ACC112 (cell line): ENCODE results near the gene DOCK4.

Source experiments
- H2AFZ ChIP-seq: fragments of 200-600 bp; sonication (generic); one replicate; pipeline ENCODE4 v1.6.0; 2017; ENCODE audit warnings: antibody characterized with exemption, low read length; ENCODE audit not compliant: unreplicated experiment
- H3K27ac ChIP-seq: fragments of 200-600 bp; sonication (generic); 2 replicates; pipeline ENCODE4 v1.5.1; 2014; ENCODE audit warnings: low read depth, mild to moderate bottlenecking, antibody characterized with exemption, low read length, moderate library complexity
- H3K27me3 ChIP-seq: fragments of 200-600 bp; sonication (generic); 2 replicates; pipeline ENCODE4 v1.6.1; 2014; ENCODE audit warnings: mild to moderate bottlenecking, antibody characterized with exemption, low read length, moderate library complexity, mixed read lengths; ENCODE audit not compliant: insufficient read depth
- H3K36me3 ChIP-seq: fragments of 200-600 bp; sonication (generic); 2 replicates; pipeline ENCODE4 v1.6.1; 2016; ENCODE audit warnings: mild to moderate bottlenecking, antibody characterized with exemption, low read length, moderate library complexity, mixed read lengths; ENCODE audit not compliant: insufficient read depth
- H3K4me1 ChIP-seq: fragments of 200-600 bp; sonication (generic); one replicate; pipeline ENCODE4 v1.6.1; 2016; ENCODE audit warnings: low read length, mixed read lengths; ENCODE audit not compliant: insufficient read depth, unreplicated experiment, control insufficient read depth
- H3K4me3 ChIP-seq: fragments of 200-600 bp; sonication (generic); 2 replicates; pipeline ENCODE4 v1.5.1; 2014; ENCODE audit warnings: mild to moderate bottlenecking, low read depth, low read length
- H3K79me2 ChIP-seq: fragments of 200-600 bp; sonication (generic); one replicate; pipeline ENCODE4 v1.6.0; 2016; ENCODE audit warnings: low read length; ENCODE audit not compliant: control insufficient read depth, unreplicated experiment, insufficient read depth

Gene DOCK4

DNA sequence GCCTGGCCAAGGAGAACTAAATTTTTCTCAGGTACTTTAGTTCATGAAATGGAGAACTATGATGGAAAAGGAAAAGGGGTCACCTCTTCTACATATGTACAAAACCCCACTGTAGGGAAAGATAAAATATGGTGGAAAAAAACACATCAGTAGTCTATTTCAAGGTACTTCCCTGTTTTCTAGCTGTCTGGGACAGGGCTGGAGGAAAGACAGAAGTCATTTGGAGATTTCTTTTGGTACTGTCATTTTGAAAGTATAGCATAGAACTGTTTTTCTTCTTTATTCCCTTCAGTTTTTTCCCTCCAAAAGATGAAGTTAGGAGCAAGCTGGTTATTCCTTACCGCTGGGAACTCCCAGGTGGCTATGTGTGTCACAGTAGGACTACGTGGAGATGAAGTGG, 196.1 kb downstream of the DOCK4 start:
- Histone ChIP-seq H3K4me1 (peaks cover 3% of the 10 kb centered on the region), H3K27ac (no peak overlapping the region)

DNA sequence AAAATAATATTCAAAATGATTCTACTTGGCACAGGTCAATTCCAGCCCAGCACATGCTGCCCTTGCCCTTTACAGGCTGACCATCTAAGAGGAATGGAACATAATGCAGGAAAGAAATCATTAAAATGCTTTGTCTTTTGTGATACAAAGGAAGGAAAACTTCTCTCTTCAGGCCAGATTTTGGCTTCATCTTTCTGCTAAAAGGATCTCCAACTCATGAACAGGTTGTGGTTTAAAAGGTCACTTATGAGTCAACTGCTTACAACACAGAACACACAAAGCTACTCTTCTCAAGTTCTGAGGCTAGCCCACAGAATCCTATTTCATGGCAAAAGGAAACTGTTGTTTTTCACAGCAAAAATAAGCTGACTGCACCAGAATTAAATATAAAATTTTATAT, 197.1 kb downstream of the DOCK4 start:
- H2AFZ ChIP-seq = no peak overlapping the region
- no peaks in the 10 kb centered on the region for H3K27me3 ChIP-seq
- no peaks in the 10 kb centered on the region for H3K36me3 ChIP-seq
- H3K4me1 ChIP-seq = peaks cover 3% of the 10 kb centered on the region
- H3K79me2 ChIP-seq = no peaks in the 10 kb centered on the region
- H3K4me3 ChIP-seq = no peak overlapping the region
- no peak overlapping the region for H3K27ac ChIP-seq

More for the DNA sequence above, 196.1 kb downstream of the DOCK4 start:
- Histone ChIP-seq H3K36me3 (no peaks in the 10 kb centered on the region), H2AFZ (no peak overlapping the region), H3K4me3 (no peak overlapping the region), H3K27me3 (no peaks in the 10 kb centered on the region), H3K79me2 (no peaks in the 10 kb centered on the region)

DNA sequence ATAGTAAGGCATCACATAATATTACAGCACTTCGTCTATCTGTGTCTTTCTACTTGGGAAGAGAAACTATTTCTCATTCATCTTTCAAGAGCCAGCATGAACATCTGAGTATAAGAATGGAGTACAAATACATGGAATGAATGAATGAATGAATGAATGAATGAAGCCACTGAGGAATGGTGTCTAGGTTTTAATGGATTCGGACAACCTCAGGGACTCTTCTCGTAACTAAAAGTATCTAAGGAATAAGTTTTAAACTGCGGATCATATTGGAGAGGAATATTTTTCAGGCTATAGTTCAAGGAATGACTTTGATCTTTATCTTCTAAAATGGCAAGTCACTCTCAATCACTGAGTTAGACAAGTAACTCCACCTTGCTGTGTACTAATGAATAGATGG, 199.0 kb downstream of the DOCK4 start:
- H3K27ac ChIP-seq = no peak overlapping the region
- H3K36me3 ChIP-seq = no peaks in the 10 kb centered on the region
- no peak overlapping the region for H3K4me3 ChIP-seq
- no peaks in the 10 kb centered on the region for H3K79me2 ChIP-seq
- no peak overlapping the region for H2AFZ ChIP-seq
- H3K27me3 ChIP-seq = no peaks in the 10 kb centered on the region
- peaks cover 3% of the 10 kb centered on the region for H3K4me1 ChIP-seq

DNA sequence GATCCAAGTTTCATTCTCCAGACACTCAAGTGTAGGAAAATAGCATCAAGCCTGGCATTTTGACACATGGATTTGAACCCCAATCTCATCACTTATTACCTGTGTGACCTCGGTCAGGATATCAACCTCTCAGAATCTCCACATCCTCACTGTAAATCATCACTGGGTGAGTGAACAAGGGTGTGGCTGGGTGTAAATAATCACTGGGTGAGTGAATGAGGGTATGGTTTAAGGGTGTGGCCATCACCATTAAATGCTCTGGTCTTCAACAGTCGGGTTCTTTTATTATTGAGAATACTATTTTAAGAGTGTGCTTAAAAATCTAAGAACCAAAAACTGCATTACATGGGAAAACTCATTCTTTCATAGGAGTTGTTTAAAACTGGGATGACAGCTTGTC, 200.1 kb downstream of the DOCK4 start:
- H3K79me2 ChIP-seq = no peaks in the 10 kb centered on the region
- no peak overlapping the region for H2AFZ ChIP-seq
- peaks cover 9% of the 10 kb centered on the region for H3K4me1 ChIP-seq
- H3K27me3 ChIP-seq = no peaks in the 10 kb centered on the region
- H3K36me3 ChIP-seq = no peaks in the 10 kb centered on the region
- no peak overlapping the region for H3K4me3 ChIP-seq
- no peak overlapping the region for H3K27ac ChIP-seq

DNA sequence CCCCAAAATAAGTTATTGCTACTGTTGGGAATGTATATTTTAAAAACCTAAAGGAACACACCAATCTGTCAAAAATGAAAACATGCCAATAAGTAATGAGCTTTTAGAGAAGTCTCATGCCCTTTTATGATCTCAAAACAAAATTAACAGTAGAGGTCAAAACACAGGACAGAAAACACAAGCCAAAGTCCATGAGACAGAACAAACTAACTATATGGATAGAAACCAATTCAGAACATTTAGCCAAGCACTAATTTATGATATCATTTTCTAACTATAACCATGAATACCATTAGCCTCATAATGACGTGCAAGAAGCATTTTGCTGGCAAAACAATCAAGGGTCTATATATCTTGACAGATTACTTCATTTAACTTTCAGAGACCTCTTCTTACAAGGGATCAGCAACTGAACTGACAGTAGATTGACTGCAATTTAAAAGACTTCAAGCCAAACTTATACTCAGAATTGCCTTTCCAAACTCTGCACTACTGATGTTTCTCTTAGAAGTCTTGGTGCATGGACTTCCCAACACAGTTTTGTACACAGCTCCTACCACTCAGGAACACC, 200.9 kb downstream of the DOCK4 start:
- H3K4me3 ChIP-seq = no peak overlapping the region
- H3K79me2 ChIP-seq = no peaks in the 10 kb centered on the region
- peaks cover 15% of the 10 kb centered on the region for H3K4me1 ChIP-seq
- no peaks in the 10 kb centered on the region for H3K36me3 ChIP-seq
- H3K27ac ChIP-seq = no peak overlapping the region
- H3K27me3 ChIP-seq = no peaks in the 10 kb centered on the region
- H2AFZ ChIP-seq = no peak overlapping the region

DNA sequence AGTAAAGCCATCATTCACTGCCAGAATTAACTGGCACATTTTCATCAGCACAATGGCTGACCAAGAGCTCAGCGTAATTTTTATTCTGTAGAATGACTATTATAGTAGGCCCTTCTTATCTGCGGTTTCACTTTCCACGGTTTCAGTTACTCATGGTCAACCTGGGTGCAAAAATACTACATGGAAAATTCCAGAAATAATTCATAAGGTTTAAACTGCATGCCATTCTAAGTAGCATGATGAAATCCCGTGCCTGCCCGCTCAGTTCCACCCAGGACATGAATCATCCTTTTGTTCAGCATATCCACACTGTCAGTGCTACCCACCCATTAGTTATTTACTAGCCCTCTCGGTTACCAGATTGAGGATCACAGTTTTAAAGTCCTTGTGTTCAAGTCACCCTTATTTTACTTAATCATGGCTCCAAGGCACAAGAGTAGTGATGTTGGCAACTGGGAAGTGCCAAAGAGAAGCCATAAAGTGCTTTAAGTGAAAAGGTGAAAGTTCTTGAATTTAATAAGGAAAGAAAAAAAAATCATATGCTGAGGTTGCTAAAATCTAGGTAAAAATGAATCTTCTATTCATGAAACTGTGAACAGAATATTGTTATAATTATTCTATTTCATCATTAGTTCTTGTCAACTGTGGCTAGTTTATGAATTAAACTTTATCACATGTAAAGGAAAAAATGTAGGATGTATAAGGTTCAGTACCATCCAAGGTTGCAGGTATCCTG, 204.9 kb downstream of the DOCK4 start:
- H3K27ac ChIP-seq = peak overlapping the region; percentile 53
- H3K36me3 ChIP-seq = no peaks in the 10 kb centered on the region
- H2AFZ ChIP-seq = peak overlapping the region; percentile 17
- H3K79me2 ChIP-seq = no peaks in the 10 kb centered on the region
- H3K27me3 ChIP-seq = no peaks in the 10 kb centered on the region
- H3K4me3 ChIP-seq = peak overlapping the region; percentile 31; the same call in 1 of the 2 replicates
- H3K4me1 ChIP-seq = peaks cover 12% of the 10 kb centered on the region

DNA sequence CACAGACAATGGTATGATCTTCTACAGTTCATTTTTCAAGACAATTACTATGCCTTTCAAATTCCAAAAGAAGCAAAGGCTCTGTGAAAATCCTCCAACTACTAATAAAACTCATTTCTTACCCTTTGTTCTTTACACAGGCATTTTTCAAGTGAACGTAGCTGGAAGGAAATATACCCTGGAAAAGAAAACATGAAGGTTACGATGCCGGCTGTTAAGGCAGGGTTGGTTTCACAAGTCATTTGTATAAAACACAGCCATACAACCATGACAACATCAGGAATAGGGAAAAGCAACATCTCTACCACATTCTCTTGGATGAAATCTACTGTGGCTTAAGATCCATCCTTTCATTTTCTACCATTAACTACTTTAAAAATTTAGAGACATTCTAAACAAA, 207.9 kb downstream of the DOCK4 start:
- no peaks in the 10 kb centered on the region; the same call in 1 of the 2 replicates for H3K36me3 ChIP-seq
- no peak overlapping the region for H2AFZ ChIP-seq
- H3K4me1 ChIP-seq = peaks cover 12% of the 10 kb centered on the region
- H3K27ac ChIP-seq = no peak overlapping the region
- no peak overlapping the region for H3K4me3 ChIP-seq
- no peaks in the 10 kb centered on the region for H3K79me2 ChIP-seq
- no peaks in the 10 kb centered on the region for H3K27me3 ChIP-seq

DNA sequence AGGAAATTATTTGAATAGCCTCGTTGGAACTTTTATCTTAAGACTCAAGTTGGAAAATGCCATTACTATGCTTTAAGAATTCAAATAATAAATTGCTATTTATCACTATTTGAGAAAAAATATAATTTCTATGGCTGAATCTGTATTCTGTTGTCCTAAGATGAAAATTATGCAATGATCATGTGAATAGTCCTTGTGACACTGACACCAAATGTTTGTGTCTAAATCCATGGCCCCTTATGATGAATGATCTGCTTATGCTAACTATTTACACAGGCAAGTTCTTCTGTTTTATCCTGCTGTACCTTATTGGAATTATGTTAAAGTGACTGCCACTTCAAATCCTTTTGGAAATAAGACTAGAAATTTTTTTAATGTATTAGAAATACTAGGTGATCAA, 208.7 kb downstream of the DOCK4 start:
- H2AFZ ChIP-seq = no peak overlapping the region
- H3K27ac ChIP-seq = no peak overlapping the region
- peaks cover 12% of the 10 kb centered on the region for H3K4me1 ChIP-seq
- no peak overlapping the region for H3K4me3 ChIP-seq
- H3K36me3 ChIP-seq = no peaks in the 10 kb centered on the region; the same call in 1 of the 2 replicates
- H3K79me2 ChIP-seq = no peaks in the 10 kb centered on the region
- no peaks in the 10 kb centered on the region for H3K27me3 ChIP-seq

DNA sequence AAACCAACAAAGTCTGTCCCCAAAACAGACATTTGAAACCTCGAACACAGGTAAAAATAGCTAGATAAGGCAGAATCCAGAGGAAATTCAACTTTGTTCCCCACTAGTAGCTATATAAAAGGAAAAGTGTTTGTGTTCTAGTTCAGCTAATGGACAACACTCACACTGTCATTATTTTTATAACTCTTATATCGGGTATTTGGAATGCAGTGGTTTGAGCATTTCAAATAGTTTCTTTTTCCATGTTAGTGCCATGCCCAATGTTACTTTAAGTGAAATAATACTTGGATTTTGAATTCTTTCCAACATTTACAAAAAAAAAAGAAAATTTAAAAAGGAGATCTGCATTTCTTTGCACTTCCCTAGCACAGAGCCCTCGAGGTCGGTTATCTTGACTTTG, 213.6 kb downstream of the DOCK4 start:
- H3K36me3 ChIP-seq = no peaks in the 10 kb centered on the region; the same call in 1 of the 2 replicates
- H3K27ac ChIP-seq = no peak overlapping the region
- H2AFZ ChIP-seq = no peak overlapping the region
- no peak overlapping the region for H3K4me3 ChIP-seq
- peaks cover 2% of the 10 kb centered on the region for H3K4me1 ChIP-seq
- no peaks in the 10 kb centered on the region for H3K79me2 ChIP-seq
- H3K27me3 ChIP-seq = no peaks in the 10 kb centered on the region

DNA sequence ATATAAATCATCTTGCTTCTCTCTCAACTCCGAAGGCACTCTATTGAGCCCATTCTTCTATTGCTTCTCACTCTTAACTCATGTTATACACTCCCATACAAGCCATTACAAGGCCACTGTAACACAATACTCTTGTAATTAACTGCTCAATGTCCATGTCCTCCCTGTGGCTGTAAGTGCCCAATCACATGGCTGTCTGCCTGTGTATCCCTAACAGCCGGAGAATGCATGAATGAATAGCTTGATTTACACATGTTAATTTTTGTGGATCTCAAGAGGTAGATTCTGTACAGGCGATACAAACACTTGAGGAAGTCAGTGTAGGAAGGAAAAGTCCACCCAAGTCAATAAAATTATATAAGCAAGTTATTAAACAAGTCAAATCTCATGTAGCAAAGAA, 215.6 kb downstream of the DOCK4 start:
- Histone ChIP-seq H3K27me3 (no peaks in the 10 kb centered on the region), H3K79me2 (no peaks in the 10 kb centered on the region), H3K4me1 (peaks cover 14% of the 10 kb centered on the region), H3K4me3 (no peak overlapping the region), H3K36me3 (no peaks in the 10 kb centered on the region; the same call in 1 of the 2 replicates), H3K27ac (no peak overlapping the region), H2AFZ (no peak overlapping the region)

DNA sequence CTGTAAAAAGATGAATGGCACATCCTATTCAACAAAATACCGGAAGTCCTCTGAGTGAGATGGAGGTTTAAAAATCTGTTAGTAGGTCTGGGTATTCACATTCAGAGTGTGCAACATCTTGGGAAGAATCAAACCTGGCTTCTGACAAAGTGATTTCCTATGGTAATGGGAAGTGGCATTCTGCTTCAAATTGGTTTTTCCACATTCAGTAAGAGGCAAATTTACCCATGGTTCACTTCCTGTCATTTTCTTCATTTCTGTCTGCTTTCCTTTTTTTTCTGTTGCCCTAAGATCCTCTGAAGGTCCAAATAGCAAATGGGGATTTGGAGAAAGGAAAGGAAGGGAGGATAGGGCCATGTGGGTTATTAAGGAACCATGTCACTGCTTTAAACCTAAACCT, 218.3 kb downstream of the DOCK4 start:
- no peaks in the 10 kb centered on the region for H3K36me3 ChIP-seq
- no peaks in the 10 kb centered on the region for H3K27me3 ChIP-seq
- H3K4me3 ChIP-seq = no peak overlapping the region
- peak overlapping the region; percentile 71 for H2AFZ ChIP-seq
- H3K4me1 ChIP-seq = peaks cover 18% of the 10 kb centered on the region
- no peaks in the 10 kb centered on the region for H3K79me2 ChIP-seq
- peak overlapping the region; percentile 79 for H3K27ac ChIP-seq
